Measurements from ENCODE around the gene TCP11. TPM values are rescaled to one million over a fixed set of nuclear protein-coding genes. Genes with fewer than 3 reads are reported as not detected.

TCP11 gene
- total and polyA plus RNA-seq, 11 donors: 0.04 TPM; not detected in 10

DNA sequence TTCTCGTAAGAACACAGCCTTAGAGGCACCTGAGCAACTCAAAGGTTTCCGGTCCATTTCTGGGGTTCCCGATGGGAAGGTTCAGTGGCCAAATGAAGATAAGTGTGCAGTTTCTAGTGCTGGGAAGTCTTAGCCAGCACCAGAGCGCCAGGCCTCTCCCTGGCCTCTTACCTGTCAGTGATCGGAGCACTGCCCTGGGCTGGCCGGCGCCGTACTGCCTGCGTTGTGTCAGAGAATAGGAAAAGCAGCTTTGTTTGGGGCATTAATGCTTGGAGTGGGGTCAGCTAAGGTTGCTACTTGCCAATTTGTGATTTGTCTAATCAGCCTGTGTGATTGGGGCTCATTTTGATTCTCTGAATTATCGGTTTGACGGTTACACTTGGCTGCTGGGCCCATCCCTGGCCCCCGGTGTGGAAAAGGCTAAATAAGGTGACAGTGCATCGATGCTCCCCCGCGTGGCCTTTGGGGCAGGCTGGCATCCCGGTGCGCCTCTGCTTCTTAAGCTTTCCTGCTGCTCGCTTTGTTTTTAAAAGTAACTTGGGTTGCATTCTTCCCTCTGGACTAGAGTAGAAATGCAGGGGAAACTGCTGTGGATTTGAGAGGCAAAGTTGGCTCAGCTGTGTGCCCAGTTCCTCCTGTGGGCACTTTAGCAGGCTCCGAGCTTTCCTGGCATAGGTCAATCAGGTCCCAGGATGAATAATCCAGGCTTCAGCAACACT lies 51.8 kb downstream of the TCP11 start:
- Histone ChIP-seq H3K36me3 (peaks cover 0 to 74% (median 60%) of the 10 kb centered on the region in 9 donors), H3K27me3 (no peaks in the 10 kb centered on the region), H3K4me1 (peaks cover 0 to 63% (median 18%) of the 10 kb centered on the region in 12 donors), H3K4me3 (no peak overlapping the region), H3K27ac (peak overlapping the region in 5 of 12 donors; percentile 17 to 78 (median 23)), H3K9me3 (no peaks in the 10 kb centered on the region)
- ATAC-seq (no peak), DNase-seq (peak in 1 of 5 donors; percentile 12)
- intact Hi-C loops (cut with DNase I): no loop called here
- TF ChIP-seq POLR2A (IDR thresholded peaks at IDR 0.05): no peak
- TF ChIP-seq, protein P1, sequence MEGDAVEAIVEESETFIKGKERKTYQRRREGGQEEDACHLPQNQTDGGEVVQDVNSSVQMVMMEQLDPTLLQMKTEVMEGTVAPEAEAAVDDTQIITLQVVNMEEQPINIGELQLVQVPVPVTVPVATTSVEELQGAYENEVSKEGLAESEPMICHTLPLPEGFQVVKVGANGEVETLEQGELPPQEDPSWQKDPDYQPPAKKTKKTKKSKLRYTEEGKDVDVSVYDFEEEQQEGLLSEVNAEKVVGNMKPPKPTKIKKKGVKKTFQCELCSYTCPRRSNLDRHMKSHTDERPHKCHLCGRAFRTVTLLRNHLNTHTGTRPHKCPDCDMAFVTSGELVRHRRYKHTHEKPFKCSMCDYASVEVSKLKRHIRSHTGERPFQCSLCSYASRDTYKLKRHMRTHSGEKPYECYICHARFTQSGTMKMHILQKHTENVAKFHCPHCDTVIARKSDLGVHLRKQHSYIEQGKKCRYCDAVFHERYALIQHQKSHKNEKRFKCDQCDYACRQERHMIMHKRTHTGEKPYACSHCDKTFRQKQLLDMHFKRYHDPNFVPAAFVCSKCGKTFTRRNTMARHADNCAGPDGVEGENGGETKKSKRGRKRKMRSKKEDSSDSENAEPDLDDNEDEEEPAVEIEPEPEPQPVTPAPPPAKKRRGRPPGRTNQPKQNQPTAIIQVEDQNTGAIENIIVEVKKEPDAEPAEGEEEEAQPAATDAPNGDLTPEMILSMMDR (IDR thresholded peaks at IDR 0.05): no peak
- WGBS, 4 donors: 87 to 93% (median 91%) methylated on average over 17 to 19 of the region's 19 CpGs

DNA sequence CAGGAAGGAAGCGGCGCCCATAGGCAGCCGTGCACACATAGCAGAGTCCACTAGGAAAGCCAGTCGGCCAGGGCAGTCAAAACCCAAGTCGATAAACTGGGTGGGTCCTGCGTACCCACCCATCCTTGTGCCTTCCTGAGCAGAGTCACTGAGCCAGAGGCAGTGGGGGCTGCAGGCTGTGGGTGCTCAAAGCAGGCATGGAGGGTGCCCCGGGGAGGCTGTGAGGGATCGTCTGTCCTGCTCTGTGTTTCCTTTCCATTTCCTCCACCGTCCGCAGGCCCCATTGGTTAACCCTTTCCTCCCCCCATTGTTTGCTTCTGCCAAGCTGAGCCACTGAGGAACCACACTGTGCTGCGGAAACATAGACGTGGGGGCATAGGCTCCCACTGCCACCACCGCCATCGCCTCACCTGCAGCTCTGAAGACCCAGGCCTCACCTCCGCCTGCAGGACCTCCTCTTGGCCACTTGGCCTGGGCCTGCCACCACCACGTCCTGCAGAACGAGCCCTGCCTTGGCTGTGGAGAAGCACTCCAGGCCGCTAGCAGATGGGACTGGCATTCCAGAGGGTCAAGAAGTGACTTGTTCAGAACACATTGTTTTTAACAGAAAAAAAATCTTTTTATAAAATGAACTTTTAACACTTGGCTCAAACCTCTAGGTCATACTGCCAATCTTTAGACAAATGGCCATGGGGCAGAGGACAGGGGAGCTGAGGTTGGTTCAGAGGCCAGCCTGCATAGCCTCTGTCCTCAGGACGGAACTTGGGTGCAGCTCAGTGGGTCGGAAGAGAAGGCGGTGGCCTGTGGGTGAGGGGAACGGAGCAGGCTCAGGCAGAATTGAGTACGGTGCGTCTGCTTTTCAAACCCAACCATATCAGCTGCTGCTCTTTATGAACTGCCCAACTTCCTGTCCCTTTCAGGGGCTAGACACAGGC lies 52.6 kb downstream of the TCP11 start:
- Histone ChIP-seq H3K4me1 (peaks cover 0 to 58% (median 15%) of the 10 kb centered on the region in 12 donors), H3K9me3 (no peaks in the 10 kb centered on the region), H3K4me3 (no peak overlapping the region), H3K27me3 (no peaks in the 10 kb centered on the region), H3K27ac (peak overlapping the region in 4 of 12 donors; percentile 23 to 78 (median 46)), H3K36me3 (peaks cover 0 to 82% (median 68%) of the 10 kb centered on the region in 9 donors)
- WGBS, 4 donors: 76 to 83% (median 80%) methylated on average over 23 to 24 of the region's 24 CpGs
- peak in 2 of 5 donors; percentile 15 to 25 for DNase-seq
- intact Hi-C loops (cut with DNase I): no loop called here
- TF ChIP-seq POLR2A (IDR thresholded peaks at IDR 0.05): no peak
- TF ChIP-seq, protein P1 (IDR thresholded peaks at IDR 0.05): no peak
- ATAC-seq: no peak

DNA sequence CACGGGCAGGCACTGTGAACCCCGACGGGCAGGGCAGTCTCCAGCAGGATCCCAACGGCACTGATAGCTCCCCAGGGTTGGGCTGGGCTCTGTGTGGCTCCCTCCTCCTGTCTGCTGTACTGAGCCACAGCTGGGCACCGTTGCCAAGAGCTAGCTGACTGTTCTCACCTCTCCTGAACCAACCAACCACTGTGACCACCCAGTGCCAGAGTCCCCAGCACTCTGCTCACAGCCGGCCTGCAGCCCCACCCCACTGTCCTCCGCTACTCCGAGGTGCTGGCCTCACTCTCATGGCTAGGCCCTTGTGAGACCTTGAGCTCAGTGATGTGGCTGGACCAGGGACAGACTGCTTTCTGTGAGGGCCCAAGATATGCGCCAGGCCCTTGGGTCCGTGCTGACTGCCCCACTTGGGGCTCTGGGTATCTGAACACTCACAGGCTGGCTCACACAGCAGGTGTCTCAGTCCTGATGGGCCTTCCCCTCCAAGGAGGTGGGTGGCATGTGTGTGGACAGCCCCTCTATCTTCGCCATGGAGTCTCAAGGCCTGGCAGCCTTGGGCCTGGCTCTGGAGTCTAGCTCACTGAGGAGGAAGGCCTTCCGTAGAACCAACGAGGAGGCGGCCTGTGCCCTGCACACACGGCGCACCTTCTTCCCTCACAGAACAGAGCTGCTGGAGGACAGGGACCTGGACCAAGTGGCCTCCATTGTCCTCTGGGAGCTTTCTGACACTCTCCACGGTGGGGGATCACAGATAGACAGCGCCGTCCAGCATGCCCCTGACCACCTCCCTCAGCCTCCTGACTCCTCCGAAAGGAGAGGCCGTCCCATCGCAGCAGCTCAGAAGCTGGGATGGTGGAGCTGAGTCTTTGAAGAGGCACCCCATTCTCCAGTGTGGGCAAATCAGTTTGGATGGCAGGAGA lies 53.5 kb downstream of the TCP11 start:
- H3K27me3 ChIP-seq: no peaks in the 10 kb centered on the region
- H3K4me3 ChIP-seq: no peak overlapping the region
- H3K4me1 ChIP-seq: peaks cover 0 to 49% (median 8%) of the 10 kb centered on the region in 12 donors
- peaks cover 0 to 91% (median 77%) of the 10 kb centered on the region in 9 donors for H3K36me3 ChIP-seq
- intact Hi-C loops (cut with DNase I): no loop called here
- peak in 3 of 5 donors; percentile 16 to 72 (median 29) for DNase-seq
- ATAC-seq: peak; percentile 56 to 80 (median 69)
- H3K9me3 ChIP-seq: no peaks in the 10 kb centered on the region
- WGBS, 4 donors: 73 to 83% (median 79%) methylated on average over 19 to 22 of the region's 22 CpGs
- TF ChIP-seq POLR2A (IDR thresholded peaks at IDR 0.05): no peak
- TF ChIP-seq, protein P1 (IDR thresholded peaks at IDR 0.05): no peak
- peak overlapping the region in 6 of 12 donors; percentile 6 to 78 (median 44) for H3K27ac ChIP-seq
